HG03460 (cell line): Measurements from ENCODE around the gene CCDC192.

Experiments used
- ATAC-seq: cut with Tn5 transposase; IDR thresholded peaks from one replicate; pipeline ENCODE4 v1.9.1; 2021; ENCODE audit not compliant: unreplicated experiment

The CCDC192 gene

DNA sequence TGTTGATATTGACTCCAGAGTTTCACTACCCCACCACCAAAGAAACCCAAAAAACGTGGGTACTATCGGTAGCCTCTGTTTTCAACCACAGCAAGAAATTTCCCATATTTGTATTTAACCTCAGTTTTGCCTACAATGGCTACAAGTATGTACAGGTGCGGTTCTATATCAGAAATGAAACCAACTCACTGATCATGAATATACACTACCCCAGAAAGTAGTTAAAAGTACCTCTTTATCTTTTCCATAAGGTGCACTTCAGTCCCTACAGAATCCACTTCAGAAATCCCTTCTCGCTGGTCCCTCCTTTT lies 239.8 kb downstream of the CCDC192 start:
- peak; percentile 52 for ATAC-seq

DNA sequence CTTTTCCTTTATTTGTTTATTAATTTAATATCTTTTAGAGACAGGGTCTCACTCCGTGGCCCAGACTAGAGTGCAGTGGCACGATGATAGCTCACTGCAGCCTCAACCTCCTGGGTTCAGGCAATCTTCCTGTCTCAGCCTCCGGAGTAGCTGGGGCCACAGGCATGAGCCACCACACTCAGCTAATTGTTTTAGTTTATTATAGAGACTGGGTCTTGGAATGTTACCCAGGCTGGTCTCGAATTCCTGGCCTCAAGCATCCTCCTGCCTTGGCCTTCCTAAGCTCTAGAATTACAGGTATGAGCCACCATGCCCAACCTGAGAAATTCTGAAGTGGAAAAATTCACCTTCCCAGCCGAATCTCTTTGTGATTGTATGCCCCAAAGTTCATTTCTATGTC lies 240.9 kb downstream of the CCDC192 start:
- no peak for ATAC-seq

DNA sequence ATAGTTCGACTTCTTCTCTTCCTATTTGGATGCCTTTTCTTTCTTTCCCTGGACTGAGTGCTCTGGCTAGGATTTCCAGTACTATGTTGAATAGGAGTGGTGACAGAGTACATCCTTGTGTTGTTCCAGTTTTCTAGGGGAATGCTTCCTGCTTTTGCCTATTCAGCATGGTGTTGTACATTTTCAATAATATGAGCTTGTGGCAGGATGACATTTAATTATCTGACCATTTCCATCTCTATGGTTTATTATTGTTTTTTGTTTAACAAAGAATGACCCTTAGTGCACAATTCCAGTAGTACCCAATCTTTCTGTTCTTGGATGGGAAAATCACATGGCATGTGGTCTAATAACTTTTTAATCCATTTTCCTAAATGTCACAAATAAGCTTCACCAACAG lies 244.8 kb downstream of the CCDC192 start:
- no peak for ATAC-seq

DNA sequence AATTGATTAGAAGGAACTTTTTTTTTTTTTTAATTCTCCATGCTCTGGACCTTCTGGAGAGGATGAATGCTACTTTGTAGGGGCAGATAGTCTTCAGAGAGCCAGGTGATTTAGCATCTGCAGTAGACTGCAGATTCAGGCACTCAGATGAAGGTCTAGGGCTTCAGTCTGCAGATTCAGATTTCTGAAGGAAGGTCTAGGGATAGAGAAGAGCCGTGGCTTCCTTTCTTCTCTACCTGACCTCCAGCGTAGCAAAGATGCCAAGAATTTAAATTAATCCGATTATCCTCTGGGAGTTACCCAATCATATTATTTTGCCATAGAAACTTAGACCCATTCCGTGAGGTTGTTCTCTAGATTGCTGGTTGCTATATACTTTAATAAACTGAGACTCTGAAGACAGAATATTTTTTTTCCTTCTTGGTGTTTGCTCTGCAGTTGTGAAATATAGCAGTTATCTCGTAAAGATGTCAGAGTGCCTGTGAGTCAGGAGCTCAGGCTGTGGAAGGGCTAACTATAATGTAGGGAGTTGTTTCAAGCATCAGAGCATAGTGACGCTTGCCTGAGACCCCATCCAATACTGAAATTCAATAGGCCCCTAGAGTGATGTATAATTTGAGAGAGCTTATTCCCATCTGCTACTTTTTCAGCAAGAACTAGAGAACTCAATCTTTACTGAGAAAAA lies 247.7 kb downstream of the CCDC192 start:
- no peak for ATAC-seq

GRCh38 chr5:127951791-127952190 lies 248.6 kb downstream of the CCDC192 start:
- ATAC-seq: no peak

GRCh38 chr5:127957183-127957582 lies 254.0 kb downstream of the CCDC192 start:
- no peak for ATAC-seq

GRCh38 chr5:127957701-127958239 lies 254.6 kb downstream of the CCDC192 start:
- ATAC-seq: no peak

DNA sequence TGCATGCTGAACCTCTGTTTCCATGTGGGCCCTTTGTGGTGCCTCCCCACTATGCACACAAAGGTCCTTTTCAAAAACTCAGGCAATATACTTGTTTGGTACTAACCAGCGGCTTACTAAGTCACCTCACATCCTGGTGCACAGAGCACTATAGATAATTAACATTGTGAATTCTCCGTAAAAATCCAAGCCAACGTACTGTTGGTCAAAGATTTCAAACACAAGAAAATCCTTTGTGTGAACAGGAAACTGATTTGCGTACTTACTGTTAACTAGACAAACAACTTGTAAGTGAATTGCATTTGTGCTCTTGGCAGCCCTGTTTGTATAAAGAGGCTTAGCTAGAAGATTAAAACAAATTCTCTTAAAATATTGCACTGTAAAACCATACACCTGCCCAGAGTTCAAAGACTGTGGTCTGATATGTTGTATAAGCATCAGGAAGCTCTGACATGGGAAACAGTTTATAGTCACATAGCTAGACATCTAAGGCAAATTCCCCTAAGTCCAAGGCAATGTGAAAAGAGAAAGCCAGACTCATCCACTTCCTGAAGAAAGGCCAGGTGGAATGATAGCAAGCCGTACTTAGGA lies 255.3 kb downstream of the CCDC192 start:
- no peak for ATAC-seq

DNA sequence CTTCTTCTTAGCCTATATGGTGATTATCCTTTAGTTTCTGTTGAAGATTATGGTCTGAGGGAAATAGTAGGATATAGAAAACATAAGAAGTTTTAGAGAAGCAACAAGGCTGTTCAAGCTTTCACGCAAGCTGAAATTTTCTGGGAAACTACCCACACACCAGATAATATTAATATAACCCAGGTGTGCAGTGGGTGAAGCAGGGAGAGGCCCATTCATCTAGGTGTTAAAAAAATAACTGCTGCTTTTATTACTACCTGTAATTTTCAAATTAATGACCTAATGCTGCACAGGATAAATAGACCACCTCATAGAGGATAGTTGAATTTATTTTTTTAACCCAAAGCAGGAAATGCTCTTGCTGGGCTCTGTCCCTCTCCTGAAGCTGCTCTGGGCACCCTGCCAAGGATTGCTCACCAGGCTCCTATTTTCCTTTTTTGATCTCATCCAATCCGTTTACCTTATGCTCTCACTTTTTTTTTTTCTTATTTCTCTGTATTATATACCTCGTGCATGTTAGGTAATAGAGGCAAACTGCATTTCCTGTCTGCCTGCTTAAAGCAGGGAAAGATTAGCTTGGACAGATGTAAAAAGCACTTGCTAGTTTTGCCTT lies 256.1 kb downstream of the CCDC192 start:
- no peak for ATAC-seq

- no peak for ATAC-seq
Measured at GRCh38 chr5:127960270-127960691, 257.1 kb downstream of the CCDC192 start.

DNA sequence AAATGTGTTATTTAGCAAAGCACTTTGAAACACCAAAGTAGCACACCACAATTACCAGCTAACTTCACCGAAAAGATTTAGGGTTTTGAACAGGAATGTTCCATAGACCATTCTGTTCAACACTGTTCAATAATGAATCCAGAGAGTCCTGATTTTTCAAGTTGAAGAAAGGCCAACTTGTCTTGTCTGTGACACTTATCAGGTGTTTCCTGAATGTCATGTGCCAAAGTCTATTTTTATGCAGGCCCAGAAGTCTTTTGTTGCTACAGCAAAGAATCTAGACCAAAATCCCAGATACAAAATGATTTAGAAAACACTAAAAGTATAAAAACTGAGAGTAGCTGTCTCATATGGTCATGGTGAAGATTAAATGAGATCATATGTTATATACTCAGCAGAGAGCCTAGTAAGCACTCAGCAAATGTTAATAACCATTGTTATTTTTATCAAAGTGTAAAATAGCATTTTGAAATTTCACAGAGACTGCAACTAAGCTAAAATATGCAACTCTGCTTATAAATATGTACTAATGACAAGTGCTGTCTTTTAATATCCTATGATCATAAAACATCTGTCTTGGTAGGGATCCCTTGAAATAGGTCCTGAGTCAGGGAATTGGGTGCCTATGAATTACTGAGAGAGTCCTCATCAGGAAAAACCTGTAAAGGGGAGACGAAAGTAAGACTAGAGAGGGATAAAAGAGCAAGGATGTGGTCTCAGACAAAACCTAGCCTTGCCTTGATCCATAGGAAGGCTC lies 258.0 kb downstream of the CCDC192 start:
- no peak for ATAC-seq

DNA sequence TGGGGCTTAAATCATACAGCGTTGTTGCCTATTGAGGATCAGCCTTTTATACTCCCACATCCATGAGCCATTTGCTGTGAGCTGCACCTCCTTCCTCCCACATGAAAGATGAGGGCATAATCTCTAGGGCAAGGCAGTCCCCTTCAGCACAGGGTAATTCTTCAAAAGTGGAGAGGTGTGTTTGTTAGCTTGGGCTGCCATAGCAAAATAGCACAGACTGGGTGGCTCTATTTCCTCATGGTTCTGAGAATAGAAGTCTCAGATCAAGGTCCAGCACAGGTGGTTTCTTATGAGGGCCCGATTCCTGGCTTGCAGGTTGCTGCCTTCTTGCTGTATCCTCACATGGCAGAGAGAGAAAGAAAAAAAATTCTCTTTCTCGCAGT lies 258.6 kb downstream of the CCDC192 start:
- ATAC-seq: no peak

DNA sequence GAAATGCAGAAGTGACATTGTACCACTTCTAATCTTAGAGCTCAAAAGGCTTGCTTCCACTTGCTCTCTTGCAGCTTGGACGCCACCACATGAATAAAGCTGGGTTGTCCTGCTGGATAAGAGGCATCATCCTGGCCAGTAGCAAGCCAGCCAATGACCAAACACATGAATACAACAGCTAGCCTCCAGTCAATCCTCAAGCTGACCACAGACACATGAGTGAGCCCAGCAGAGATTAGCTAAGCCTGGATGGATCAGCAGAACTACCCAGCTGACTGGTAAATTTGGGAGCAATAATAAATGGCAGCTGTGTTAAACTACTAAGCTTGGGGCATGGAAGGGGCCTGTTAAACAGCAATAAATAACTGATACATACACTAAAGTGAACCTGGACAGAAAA lies 259.3 kb downstream of the CCDC192 start:
- ATAC-seq: no peak

DNA sequence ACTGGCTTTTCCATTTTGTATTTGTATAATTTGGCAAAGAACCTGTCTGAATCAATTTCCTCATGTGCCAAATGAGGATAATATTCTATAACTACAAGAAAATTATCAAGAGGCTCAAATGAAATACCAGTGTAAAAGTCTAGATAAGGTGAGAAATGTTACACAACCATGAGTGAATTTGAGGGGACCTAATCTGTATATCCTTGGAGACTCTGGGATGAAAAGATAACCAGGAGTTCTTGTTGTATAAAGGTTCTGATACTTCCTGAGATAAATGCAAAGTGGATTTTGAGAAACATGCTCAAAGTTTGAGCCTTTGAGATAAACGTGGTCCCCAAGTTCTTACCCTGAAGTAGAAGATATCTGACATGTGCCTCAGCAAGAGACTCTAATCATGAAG lies 260.0 kb downstream of the CCDC192 start:
- ATAC-seq: no peak

DNA sequence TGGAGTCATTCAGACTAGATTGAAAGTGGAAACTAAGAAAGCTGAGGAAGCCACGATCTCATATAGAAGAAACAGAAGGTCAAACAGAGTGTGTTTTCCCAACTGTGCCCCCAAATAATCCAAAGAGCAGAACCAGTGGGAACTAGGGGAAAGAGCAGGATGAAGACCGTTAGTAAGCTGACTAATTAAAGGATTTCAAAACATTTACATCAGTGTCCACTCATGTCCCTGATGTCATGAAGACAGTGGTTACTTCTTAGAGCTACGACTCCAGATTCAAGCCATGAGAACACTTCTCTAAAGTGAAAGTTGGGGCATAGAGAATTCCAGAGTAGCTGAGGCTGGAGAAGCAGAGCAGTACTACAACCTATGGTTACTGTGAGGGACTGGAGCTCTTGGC lies 260.7 kb downstream of the CCDC192 start:
- ATAC-seq: no peak

GRCh38 chr5:127967323-127967982 lies 264.3 kb downstream of the CCDC192 start:
- no peak for ATAC-seq

DNA sequence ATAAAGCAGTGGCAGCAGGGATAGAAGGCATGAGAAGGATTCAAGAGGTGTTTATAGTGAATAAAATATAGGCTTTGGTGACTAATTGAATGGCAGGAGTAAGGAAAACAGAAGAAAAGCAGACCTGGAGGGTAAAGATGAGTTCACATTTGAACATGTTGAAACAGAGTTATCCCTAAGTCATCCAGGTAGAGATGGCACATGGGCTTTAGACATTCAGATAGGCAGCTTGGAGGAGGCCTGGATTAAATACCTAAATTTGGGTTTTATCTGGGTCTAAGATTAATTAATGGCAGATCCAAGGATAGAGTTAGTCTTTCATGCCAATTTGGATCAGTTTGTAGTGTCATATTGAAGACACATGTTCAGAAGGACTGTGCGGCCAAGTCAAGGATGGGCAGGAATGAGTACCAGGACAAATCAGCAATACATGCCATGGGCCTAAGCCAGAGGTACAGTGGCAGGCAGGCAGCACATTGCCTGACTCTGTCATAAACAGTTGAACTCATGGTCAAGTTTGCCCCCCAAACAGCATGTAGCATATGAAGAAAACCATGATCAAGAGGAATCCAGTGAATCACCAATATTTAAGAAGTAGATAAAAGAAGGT lies 264.9 kb downstream of the CCDC192 start:
- no peak for ATAC-seq

GRCh38 chr5:127969002-127969401 lies 265.8 kb downstream of the CCDC192 start:
- no peak for ATAC-seq

DNA sequence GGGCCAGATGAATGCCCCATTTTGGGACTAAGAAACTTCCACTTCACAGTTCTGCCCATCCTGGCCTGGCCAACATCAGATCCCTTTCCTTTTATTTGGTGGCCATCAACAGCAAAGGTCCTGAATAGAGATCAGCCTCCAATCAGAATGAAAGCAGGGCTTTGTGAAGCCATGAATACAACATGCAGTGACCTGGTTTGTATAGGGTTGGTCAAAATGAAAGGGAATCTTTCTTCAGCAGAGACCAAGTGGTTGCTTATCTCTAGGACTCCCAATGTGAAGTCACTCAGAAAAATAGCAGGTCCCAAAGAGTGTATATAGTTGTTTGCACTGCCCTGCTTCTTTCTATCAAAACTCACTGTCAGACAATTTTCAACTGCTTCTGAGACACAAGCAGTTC lies 266.5 kb downstream of the CCDC192 start:
- ATAC-seq: no peak

GRCh38 chr5:127970081-127970480 lies 266.9 kb downstream of the CCDC192 start:
- no peak for ATAC-seq
